ENCODE data around the gene MYG1. TPM values are rescaled to one million over a fixed set of nuclear protein-coding genes. Genes with fewer than 3 reads are reported as not detected.

MYG1 gene
- total and polyA plus RNA-seq, 2 of the 13 experiments (the other 11 are each of a cell fraction or from before 2014, with no cell fraction given), result 38.6 to 58.0 TPM

GRCh38 chr12:53267999-53268629, 31.4 kb upstream of the MYG1 start, which contains the start of gene ESPL1 (continued):
- TF ChIP-seq RFXANK (CRISPR knock-in tag; IDR thresholded peaks at IDR 0.05), result 0 out of 2 replicates have a peak, but pooled peaks have one; percentile 29
- peak; percentile 48; the same call in 1 of the 2 replicates for TF ChIP-seq ERF (CRISPR knock-in tag; IDR thresholded peaks at IDR 0.05)
- peak; percentile 61; the same call in 1 of the 2 replicates for TF ChIP-seq ZBTB34 (CRISPR knock-in tag; IDR thresholded peaks at IDR 0.05)
- peak; percentile 44; the same call in 1 of the 2 replicates for TF ChIP-seq ETV5 (CRISPR knock-in tag; IDR thresholded peaks at IDR 0.05; ENCODE audit: borderline replicate concordance)
- no peak for TF ChIP-seq MBD4 (IDR thresholded peaks at IDR 0.05; ENCODE audit: borderline replicate concordance, low read length)
- no peak for TF ChIP-seq GLMP (CRISPR knock-in tag; IDR thresholded peaks at IDR 0.05; ENCODE audit: borderline replicate concordance)
- TF ChIP-seq ZNF121 (CRISPR knock-in tag; IDR thresholded peaks at IDR 0.05), result peak; percentile 90
- no peak for TF ChIP-seq ZNF878 (CRISPR knock-in tag; IDR thresholded peaks at IDR 0.05)
- TF ChIP-seq ZGPAT (CRISPR knock-in tag; IDR thresholded peaks at IDR 0.05), result peak; percentile 86
- no peak for TF ChIP-seq DNMT3B (CRISPR knock-in tag; conservative IDR thresholded peaks at IDR 0.05)
- 0 out of 2 replicates have a peak, but pooled peaks have one; percentile 37 for TF ChIP-seq ZFYVE20 (CRISPR knock-in tag; IDR thresholded peaks at IDR 0.05; ENCODE audit: borderline replicate concordance, low read depth)
- TF ChIP-seq PATZ1 (CRISPR knock-in tag; IDR thresholded peaks at IDR 0.05), result peak; percentile 47; the same call in 1 of the 2 replicates
- peak; percentile 61 for TF ChIP-seq FOXO1 (CRISPR knock-in tag; IDR thresholded peaks at IDR 0.05)
- TF ChIP-seq CHD2 (IDR thresholded peaks at IDR 0.05; ENCODE audit: low read depth, low read length), result no peak
- TF ChIP-seq SRF (IDR thresholded peaks at IDR 0.05; ENCODE audit: low read depth, low read length), result no peak
- no peak for TF ChIP-seq NR2F1 (CRISPR knock-in tag; IDR thresholded peaks at IDR 0.05)
- TF ChIP-seq ZNF724P (CRISPR knock-in tag; IDR thresholded peaks at IDR 0.05; ENCODE audit: borderline replicate concordance), result peak; percentile 68; the same call in 1 of the 2 replicates
- TF ChIP-seq ZNF616 (CRISPR knock-in tag; IDR thresholded peaks at IDR 0.05; ENCODE audit: low read depth), result no peak
- TF ChIP-seq DDIT3 (CRISPR knock-in tag; IDR thresholded peaks at IDR 0.05), result no peak
- no peak for TF ChIP-seq MTF1 (CRISPR knock-in tag; IDR thresholded peaks at IDR 0.05)
- TF ChIP-seq JARID2 (CRISPR knock-in tag; IDR thresholded peaks at IDR 0.05; ENCODE audit: insufficient replicate concordance), result no peak

All from HepG2 (cell line).